ENCODE results near the gene BICRA. TPM values are rescaled to one million over a fixed set of nuclear protein-coding genes. Genes with fewer than 3 reads are reported as not detected.
A peak's percentile ranks its signal among the peaks of the same experiment; 100 is the strongest.

Gene BICRA
- total and polyA plus RNA-seq, 9 of the 15 experiments (the other 6 are each of a cell fraction or from before 2014, with no cell fraction given): 0.01 to 8.8 (median 1.2) TPM

DNA sequence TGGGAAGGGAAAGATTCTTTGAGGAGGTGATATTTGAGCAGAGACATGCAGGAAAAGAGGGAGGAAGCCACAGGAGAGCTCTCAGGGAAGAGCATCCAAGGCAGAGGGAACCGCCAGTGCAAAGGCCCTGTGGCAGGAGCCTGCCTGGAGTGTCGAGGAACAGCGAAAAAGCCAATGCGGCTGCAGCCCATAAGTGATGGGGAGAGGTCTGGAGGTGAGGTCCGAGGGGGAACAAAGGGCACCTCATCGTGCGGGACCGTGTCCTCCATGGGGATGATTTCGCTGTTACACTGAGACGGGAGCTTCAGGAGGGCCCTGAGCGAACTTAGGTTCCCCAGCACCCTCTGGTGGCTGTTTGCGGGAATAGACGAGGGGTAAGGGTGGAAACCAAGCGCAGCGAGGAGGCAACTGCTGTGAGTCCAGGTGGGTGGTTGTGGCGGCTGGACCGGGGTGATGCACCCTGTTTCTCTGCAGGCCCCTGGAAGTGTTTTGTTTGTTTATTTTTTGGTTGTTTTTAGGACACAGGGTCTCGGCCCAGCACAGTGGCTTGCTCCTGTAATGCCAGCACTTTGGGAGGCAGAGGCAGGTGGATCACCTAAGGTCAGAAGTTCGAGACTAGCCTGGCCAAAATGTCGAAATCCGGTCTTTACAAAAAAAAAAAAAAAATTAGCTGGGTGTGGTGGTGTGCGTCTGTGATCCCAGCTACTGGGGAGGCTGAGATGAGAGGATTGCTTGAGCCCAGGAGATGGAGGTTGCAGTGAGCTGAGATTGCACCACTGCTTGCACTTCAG lies 98.4 kb downstream of the BICRA start (continued):
- no peak; the same call in 1 of the 2 replicates for TF ChIP-seq SIN3B (IDR thresholded peaks at IDR 0.05; ENCODE audit: low read depth)
- TF ChIP-seq, protein P1, sequence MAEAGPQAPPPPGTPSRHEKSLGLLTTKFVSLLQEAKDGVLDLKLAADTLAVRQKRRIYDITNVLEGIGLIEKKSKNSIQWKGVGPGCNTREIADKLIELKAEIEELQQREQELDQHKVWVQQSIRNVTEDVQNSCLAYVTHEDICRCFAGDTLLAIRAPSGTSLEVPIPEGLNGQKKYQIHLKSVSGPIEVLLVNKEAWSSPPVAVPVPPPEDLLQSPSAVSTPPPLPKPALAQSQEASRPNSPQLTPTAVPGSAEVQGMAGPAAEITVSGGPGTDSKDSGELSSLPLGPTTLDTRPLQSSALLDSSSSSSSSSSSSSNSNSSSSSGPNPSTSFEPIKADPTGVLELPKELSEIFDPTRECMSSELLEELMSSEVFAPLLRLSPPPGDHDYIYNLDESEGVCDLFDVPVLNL (CRISPR knock-in tag; IDR thresholded peaks at IDR 0.05; ENCODE audit: low read depth): no peak
- no peak for TF ChIP-seq ZNF316 (IDR thresholded peaks at IDR 0.05)
- no peak for TF ChIP-seq SMAD3 (CRISPR knock-in tag; conservative IDR thresholded peaks at IDR 0.05)
- TF ChIP-seq TGIF2 (CRISPR knock-in tag; IDR thresholded peaks at IDR 0.05): no peak
- TF ChIP-seq RFX7 (CRISPR knock-in tag; IDR thresholded peaks at IDR 0.05): no peak
- TF ChIP-seq SAFB (IDR thresholded peaks at IDR 0.05; ENCODE audit: borderline replicate concordance, low read depth, low read length): no peak
- no peak for TF ChIP-seq NR4A1 (CRISPR knock-in tag; IDR thresholded peaks at IDR 0.05)
- TF ChIP-seq NR4A1 (tag; IDR thresholded peaks at IDR 0.05): no peak
- TF ChIP-seq, protein P2, sequence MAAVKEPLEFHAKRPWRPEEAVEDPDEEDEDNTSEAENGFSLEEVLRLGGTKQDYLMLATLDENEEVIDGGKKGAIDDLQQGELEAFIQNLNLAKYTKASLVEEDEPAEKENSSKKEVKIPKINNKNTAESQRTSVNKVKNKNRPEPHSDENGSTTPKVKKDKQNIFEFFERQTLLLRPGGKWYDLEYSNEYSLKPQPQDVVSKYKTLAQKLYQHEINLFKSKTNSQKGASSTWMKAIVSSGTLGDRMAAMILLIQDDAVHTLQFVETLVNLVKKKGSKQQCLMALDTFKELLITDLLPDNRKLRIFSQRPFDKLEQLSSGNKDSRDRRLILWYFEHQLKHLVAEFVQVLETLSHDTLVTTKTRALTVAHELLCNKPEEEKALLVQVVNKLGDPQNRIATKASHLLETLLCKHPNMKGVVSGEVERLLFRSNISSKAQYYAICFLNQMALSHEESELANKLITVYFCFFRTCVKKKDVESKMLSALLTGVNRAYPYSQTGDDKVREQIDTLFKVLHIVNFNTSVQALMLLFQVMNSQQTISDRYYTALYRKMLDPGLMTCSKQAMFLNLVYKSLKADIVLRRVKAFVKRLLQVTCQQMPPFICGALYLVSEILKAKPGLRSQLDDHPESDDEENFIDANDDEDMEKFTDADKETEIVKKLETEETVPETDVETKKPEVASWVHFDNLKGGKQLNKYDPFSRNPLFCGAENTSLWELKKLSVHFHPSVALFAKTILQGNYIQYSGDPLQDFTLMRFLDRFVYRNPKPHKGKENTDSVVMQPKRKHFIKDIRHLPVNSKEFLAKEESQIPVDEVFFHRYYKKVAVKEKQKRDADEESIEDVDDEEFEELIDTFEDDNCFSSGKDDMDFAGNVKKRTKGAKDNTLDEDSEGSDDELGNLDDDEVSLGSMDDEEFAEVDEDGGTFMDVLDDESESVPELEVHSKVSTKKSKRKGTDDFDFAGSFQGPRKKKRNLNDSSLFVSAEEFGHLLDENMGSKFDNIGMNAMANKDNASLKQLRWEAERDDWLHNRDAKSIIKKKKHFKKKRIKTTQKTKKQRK (IDR thresholded peaks at IDR 0.05; ENCODE audit: borderline replicate concordance, low read depth, low read length): no peak
- no peak for TF ChIP-seq MBD2 (IDR thresholded peaks at IDR 0.05; ENCODE audit: borderline replicate concordance, low read depth)
- no peak for TF ChIP-seq ZNF174 (CRISPR knock-in tag; IDR thresholded peaks at IDR 0.05)
- TF ChIP-seq ZBTB7A (IDR thresholded peaks at IDR 0.05; ENCODE audit: borderline replicate concordance, control insufficient read depth, low read depth, low read length): 0 out of 2 replicates have a peak, but pooled peaks have one; percentile 32
- no peak for TF ChIP-seq HMG20B (CRISPR knock-in tag; IDR thresholded peaks at IDR 0.05)
- TF ChIP-seq, protein P3, sequence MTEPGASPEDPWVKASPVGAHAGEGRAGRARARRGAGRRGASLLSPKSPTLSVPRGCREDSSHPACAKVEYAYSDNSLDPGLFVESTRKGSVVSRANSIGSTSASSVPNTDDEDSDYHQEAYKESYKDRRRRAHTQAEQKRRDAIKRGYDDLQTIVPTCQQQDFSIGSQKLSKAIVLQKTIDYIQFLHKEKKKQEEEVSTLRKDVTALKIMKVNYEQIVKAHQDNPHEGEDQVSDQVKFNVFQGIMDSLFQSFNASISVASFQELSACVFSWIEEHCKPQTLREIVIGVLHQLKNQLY (CRISPR knock-in tag; conservative IDR thresholded peaks at IDR 0.05): no peak
- TF ChIP-seq, protein P4, sequence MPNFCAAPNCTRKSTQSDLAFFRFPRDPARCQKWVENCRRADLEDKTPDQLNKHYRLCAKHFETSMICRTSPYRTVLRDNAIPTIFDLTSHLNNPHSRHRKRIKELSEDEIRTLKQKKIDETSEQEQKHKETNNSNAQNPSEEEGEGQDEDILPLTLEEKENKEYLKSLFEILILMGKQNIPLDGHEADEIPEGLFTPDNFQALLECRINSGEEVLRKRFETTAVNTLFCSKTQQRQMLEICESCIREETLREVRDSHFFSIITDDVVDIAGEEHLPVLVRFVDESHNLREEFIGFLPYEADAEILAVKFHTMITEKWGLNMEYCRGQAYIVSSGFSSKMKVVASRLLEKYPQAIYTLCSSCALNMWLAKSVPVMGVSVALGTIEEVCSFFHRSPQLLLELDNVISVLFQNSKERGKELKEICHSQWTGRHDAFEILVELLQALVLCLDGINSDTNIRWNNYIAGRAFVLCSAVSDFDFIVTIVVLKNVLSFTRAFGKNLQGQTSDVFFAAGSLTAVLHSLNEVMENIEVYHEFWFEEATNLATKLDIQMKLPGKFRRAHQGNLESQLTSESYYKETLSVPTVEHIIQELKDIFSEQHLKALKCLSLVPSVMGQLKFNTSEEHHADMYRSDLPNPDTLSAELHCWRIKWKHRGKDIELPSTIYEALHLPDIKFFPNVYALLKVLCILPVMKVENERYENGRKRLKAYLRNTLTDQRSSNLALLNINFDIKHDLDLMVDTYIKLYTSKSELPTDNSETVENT (CRISPR knock-in tag; IDR thresholded peaks at IDR 0.05): no peak
- TF ChIP-seq ZNF239 (CRISPR knock-in tag; IDR thresholded peaks at IDR 0.05): no peak
- no peak for TF ChIP-seq KDM5B (IDR thresholded peaks at IDR 0.05; ENCODE audit: insufficient replicate concordance, low read depth, low read length)
- TF ChIP-seq CXXC5 (CRISPR knock-in tag; IDR thresholded peaks at IDR 0.05): peak; percentile 38; the same call in 1 of the 2 replicates
- no peak for TF ChIP-seq ZNF253 (CRISPR knock-in tag; conservative IDR thresholded peaks at IDR 0.05)
- no peak for TF ChIP-seq ZBTB8A (IDR thresholded peaks at IDR 0.05; ENCODE audit: partially characterized antibody)

Measured in K562 (cell line).